GM13976 (cell line): Measurements from ENCODE around the gene RNF152.

Source experiments
- DNase-seq: peaks from one replicate; pipeline ENCODE4 v3.0.0; 2012; ENCODE audit warnings: low spot score
- CTCF ChIP-seq: IDR thresholded peaks from 2 replicates; pipeline ENCODE4 v1.5.1; 2012; ENCODE audit warnings: borderline replicate concordance, mild to moderate bottlenecking; ENCODE audit not compliant: insufficient read depth; ENCODE audit errors: extremely low read depth, missing control alignments, control extremely low read depth
- in situ Hi-C: fragments of 300-500 bp; cut with MboI; formaldehyde crosslinking; loops from one replicate; pipeline ENCODE4 v1.12.0; 2022; ENCODE audit warnings: low sequenced_read_pairs, mixed read lengths, inconsistent platforms; ENCODE audit not compliant: unreplicated experiment

RNF152 gene

DNA sequence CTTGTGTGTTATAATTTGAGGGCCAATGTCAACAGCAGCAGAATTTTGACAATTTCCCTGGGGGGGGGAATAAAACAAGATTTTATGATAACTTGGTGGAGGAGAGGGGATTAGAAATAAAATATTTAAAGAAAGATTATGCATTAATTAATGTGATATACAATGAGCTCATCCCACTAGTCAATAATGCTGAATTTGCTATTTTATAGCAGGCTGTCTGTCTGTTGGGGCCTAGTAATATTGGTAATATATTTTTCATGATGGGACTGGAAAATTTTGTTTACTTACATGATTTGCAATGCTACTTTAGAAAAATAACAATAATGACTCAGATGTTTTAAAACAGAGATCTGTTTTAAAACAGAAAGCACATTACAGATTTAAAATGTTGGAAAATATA lies 118.0 kb downstream of the RNF152 start:
- TF ChIP-seq CTCF: no peak
- no peak for DNase-seq
- in situ Hi-C loops: no loop called here

DNA sequence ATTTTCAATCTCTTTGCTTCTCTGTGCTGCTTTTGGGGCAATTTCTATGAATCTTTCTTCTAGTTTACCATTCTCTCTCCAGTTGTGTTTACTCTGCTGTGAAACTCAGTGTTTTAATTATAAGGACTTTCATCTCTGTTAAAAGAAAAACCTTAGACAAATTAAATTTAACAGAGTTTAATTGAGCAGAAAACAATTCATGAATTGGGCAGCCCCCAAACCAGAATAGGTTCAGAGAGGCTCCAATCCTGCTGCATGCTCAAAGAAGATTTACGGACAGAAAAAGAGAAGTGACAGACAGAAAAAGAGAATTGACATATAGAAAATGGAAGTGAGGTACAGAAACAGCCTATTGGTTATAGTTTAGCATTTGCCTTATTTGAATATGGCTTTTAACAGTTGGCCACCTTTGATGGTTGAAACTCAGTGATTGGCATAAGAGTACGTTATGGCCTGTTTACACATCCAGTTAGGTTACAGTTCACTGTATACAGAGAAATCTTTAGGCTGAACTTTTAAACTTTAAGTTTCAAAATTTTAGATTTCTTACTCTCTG lies 120.4 kb downstream of the RNF152 start:
- no peak for TF ChIP-seq CTCF
- in situ Hi-C loops: no loop called here
- DNase-seq: no peak

DNA sequence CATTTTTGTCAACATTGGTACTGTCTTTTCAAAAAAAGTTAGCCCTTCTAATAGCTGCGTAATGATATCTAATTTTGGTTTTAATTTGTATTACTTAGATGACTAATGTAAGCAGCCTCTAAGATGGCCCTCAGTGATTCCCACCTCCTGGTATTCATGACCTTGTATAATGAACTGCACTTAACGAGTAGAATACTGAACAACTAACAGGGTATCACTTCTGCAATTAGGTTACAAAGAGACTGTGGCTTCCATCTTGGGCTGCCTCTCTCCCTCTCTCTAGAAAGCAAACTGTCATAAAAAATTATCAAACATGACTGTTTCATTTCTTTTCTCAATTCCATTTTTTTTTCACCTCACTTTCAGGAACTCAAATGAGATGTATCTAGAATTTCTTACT lies 120.9 kb downstream of the RNF152 start:
- no peak for DNase-seq
- in situ Hi-C loops: no loop called here
- no peak for TF ChIP-seq CTCF

DNA sequence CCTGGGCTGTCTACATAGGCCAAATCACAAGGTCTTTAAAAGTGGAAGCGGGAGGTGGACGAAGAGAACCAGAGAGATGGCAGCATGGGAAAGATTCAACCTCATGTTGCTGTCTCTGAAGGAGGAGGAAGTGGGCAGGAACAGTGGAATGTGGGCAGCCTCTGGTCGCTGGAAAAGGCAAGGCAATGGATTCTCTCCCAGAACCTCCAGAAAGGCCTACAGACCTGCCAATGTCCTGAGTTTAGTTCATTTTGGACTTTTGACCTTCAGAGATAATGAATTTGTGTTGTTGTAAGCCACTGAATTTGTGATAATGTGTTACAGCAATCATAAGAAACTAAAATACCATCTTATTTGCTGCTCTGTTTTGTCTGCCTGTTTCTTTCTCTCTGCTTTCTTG lies 122.5 kb downstream of the RNF152 start:
- in situ Hi-C loops: no loop called here
- no peak for TF ChIP-seq CTCF
- no peak for DNase-seq

DNA sequence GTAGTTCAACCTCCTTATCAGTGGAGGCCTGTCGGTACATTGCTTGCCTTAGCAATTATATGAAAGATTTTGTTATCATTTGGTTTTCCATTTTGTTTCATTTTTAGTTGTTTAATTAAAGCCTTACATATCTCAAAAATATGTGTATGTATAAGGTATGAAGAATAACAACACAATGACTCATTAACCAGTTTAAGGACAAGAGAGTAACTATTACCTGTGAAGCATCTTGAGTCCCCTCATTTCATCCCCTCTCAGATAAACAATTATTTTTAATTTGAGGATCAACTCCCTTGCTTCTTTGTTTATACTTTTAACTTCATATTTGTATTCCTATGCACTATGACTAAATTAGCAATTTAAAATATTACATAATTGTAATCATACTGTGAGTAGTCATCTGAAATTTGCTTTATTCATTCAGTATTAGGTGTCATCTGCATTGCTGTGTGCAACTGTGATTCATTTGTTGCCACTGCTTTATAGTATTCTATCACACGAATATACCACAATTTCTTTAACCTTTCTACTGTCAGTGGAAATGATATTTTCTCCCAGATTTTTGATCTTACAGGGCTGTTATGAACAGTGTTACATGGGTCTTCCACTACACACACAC lies 126.4 kb downstream of the RNF152 start:
- DNase-seq: no peak
- in situ Hi-C loops: no loop called here
- TF ChIP-seq CTCF: no peak

GRCh38 chr18:61765097-61765496 lies 127.7 kb downstream of the RNF152 start:
- TF ChIP-seq CTCF: no peak
- in situ Hi-C loops: no loop called here
- no peak for DNase-seq
